T-cell (primary cell): ENCODE results near the gene DNAH14. TPM values are rescaled to one million over a fixed set of nuclear protein-coding genes. Genes with fewer than 3 reads are reported as not detected.
"Not testable (repeated sequence)": the region's sequence is repeated elsewhere in the genome, so short reads cannot be mapped to it uniquely, and the experiment has no call there.

Experiments used
- ATAC-seq, 4 experiments: fragments of 200-7000 bp in 3 of 4; fragments of 150-1000 bp in 1 of 4; cut with Tn5 transposase; replicated peaks in 1 of 4; 1 replicate in 3 of 4; 2 replicates in 1 of 4; pipeline ENCODE4 v1.10.0; 2021; ENCODE audit warnings: moderate library complexity in 3 of 4, mild to moderate bottlenecking in 2 of 4, moderate number of reproducible peaks in 1 of 4
- CTCF ChIA-PET, 2 donors: fragments of 300-600 bp; sonication (Branson Sonifier 250); formaldehyde crosslinking; loops; one replicate each; lab custom pipeline; 2022; ENCODE audit warnings: antibody characterized with exemption in 2 of 2; lab: Charles Lee
- POLR2A ChIA-PET, 2 donors: fragments of 300-600 bp; sonication (Branson Sonifier 250); formaldehyde crosslinking; loops; one replicate each; lab custom pipeline; 2022; ENCODE audit warnings: antibody characterized with exemption in 2 of 2; lab: Charles Lee
- DNase-seq, 35 experiments: peaks; one replicate each; pipeline versions ENCODE4 v3.0.0 to v3.0.0-alpha.2; 2013 to 2023
- H3K27ac ChIP-seq: one replicate; pipeline ENCODE4 v1.5.1; 2013; ENCODE audit warnings: low read length
- H3K27me3 ChIP-seq, 2 experiments: replicated peaks in 1 of 2; 1 replicate in 1 of 2; 2 replicates in 1 of 2; pipeline versions ENCODE4 v1.6.1 to v1.7.0; 2013; ENCODE audit warnings: low read length in 1 of 2, mixed read lengths in 1 of 2; ENCODE audit not compliant: control insufficient read depth in 2 of 2, insufficient read depth in 2 of 2; ENCODE audit errors: extremely low read depth in 1 of 2
- H3K36me3 ChIP-seq, 2 donors: 1 replicate in 1 of 2; 2 replicates in 1 of 2; pipeline versions ENCODE4 v1.6.1 to v1.7.0; 2013; ENCODE audit warnings: low read length in 1 of 2; ENCODE audit not compliant: control insufficient read depth in 2 of 2, insufficient read depth in 1 of 2; ENCODE audit errors: extremely low read depth in 1 of 2
- H3K4me1 ChIP-seq, 2 experiments: 1 replicate in 1 of 2; 2 replicates in 1 of 2; pipeline versions ENCODE4 v1.6.1 to v1.7.0; 2013; ENCODE audit warnings: low read length in 2 of 2, mixed read lengths in 1 of 2; ENCODE audit not compliant: insufficient read depth in 2 of 2, control insufficient read depth in 1 of 2; ENCODE audit errors: extremely low read depth in 1 of 2
- H3K4me3 ChIP-seq, 2 donors: 1 replicate in 1 of 2; 2 replicates in 1 of 2; pipeline versions ENCODE4 v1.5.1 to v1.7.0; 2013; ENCODE audit warnings: mild to moderate bottlenecking in 2 of 2, low read length in 1 of 2, moderate library complexity in 1 of 2; ENCODE audit not compliant: control insufficient read depth in 1 of 2; ENCODE audit errors: extremely low read depth in 1 of 2
- H3K9me3 ChIP-seq: 2 replicates; pipeline ENCODE4 v1.7.0; 2013
- H3K27ac Mint-ChIP-seq, 2 donors: one replicate each; pipeline ENCODE4 v1.8.0; 2020 to 2021; ENCODE audit warnings: mild to moderate bottlenecking in 2 of 2, mixed read lengths in 2 of 2
- H3K27me3 Mint-ChIP-seq, 2 donors: one replicate each; pipeline ENCODE4 v1.8.0; 2021 to 2022; ENCODE audit warnings: mixed read lengths in 2 of 2
- H3K36me3 Mint-ChIP-seq: one replicate; pipeline ENCODE4 v1.8.0; 2021; ENCODE audit warnings: mixed read lengths
- H3K4me1 Mint-ChIP-seq, 3 donors: one replicate each; pipeline ENCODE4 v1.8.0; 2020 to 2022; ENCODE audit warnings: mixed read lengths in 3 of 3, mild to moderate bottlenecking in 1 of 3
- H3K4me3 Mint-ChIP-seq, 3 donors: one replicate each; pipeline ENCODE4 v1.8.0; 2020 to 2022; ENCODE audit warnings: mild to moderate bottlenecking in 3 of 3, mixed read lengths in 3 of 3, moderate library complexity in 3 of 3
- H3K9me3 Mint-ChIP-seq, 3 donors: one replicate each; pipeline ENCODE4 v1.8.0; 2020 to 2022; ENCODE audit warnings: mixed read lengths in 3 of 3
- WGBS: methylation state at CpG from one replicate; pipeline ENCODE4 v1.1.5; 2013; ENCODE audit warnings: missing lambda C conversion rate; ENCODE audit not compliant: insufficient coverage; 5-methylcytosine and 5-hydroxymethylcytosine counted together
- total RNA-seq, 35 experiments: library from RNA in 6 of 35; stranded (reverse) in 6 of 35; fragments of 120-200 nt in 1 of 35; gene quantifications; one replicate each; pipeline versions ENCODE4 v1.2.1 to v1.2.4 and lab custom pipeline; 2013 to 2026

The DNAH14 gene
- total RNA-seq, 5 donors from 2014 or later (not counting 1 experiment from before 2014, with no cell fraction given), result 0.06 to 1.4 (median 0.39) TPM; not detected in 1

- no peak for DNase-seq
Measured at GRCh38 chr1:225026701-225027100, 97.2 kb downstream of the DNAH14 start.

DNA sequence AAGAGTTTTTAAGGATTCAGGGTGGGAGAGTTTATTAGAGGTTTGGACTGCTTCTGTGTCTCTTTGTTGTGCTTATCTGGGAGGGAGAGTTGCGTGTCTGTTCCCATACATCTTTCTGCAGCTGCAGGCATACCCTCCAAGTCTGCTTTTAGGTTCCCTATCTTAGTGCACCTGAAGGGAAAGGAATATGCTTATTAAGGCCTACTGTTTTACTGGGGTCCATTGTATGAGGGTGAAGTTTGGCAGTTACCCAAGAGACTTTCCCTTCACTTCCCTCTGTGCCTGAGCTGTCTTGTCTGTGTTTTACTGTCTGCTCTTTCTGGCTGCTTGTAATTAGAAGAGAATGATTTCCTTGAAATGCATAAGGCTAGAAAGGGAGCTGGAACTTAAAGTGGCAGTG, 107.0 kb downstream of the DNAH14 start:
- H3K4me1 ChIP-seq, ATAC-seq, H3K36me3 ChIP-seq, H3K27me3 Mint-ChIP-seq, H3K4me1 Mint-ChIP-seq, H3K27ac ChIP-seq, DNase-seq, H3K27ac Mint-ChIP-seq, H3K36me3 Mint-ChIP-seq, POLR2A ChIA-PET, H3K27me3 ChIP-seq, H3K9me3 ChIP-seq, H3K4me3 Mint-ChIP-seq, H3K4me3 ChIP-seq, CTCF ChIA-PET, H3K9me3 Mint-ChIP-seq: not testable (repeated sequence)
- no CpG with 5 or more reads among the region's 1 CpG for WGBS

More at GRCh38 chr1:225026701-225027100, 97.2 kb downstream of the DNAH14 start:
- no peak overlapping the region for H3K4me3 Mint-ChIP-seq
- ChIA-PET CTCF (no interaction called here), POLR2A (no interaction called here)
- Histone ChIP-seq H3K9me3 (no peaks in the 10 kb centered on the region), H3K27me3 (no peaks in the 10 kb centered on the region), H3K4me1 (no peaks in the 10 kb centered on the region), H3K4me3 (no peak overlapping the region), H3K27ac (no peak overlapping the region), H3K36me3 (no peaks in the 10 kb centered on the region)
- no peaks in the 10 kb centered on the region for H3K4me1 Mint-ChIP-seq
- H3K36me3 Mint-ChIP-seq, result no peaks in the 10 kb centered on the region
- no peak for ATAC-seq
- H3K27me3 Mint-ChIP-seq, result peaks cover 0 to 8% of the 10 kb centered on the region in 2 donors
- no peaks in the 10 kb centered on the region for H3K9me3 Mint-ChIP-seq
- no peak overlapping the region for H3K27ac Mint-ChIP-seq
- WGBS, result no CpG with 5 or more reads among the region's 1 CpG

DNA sequence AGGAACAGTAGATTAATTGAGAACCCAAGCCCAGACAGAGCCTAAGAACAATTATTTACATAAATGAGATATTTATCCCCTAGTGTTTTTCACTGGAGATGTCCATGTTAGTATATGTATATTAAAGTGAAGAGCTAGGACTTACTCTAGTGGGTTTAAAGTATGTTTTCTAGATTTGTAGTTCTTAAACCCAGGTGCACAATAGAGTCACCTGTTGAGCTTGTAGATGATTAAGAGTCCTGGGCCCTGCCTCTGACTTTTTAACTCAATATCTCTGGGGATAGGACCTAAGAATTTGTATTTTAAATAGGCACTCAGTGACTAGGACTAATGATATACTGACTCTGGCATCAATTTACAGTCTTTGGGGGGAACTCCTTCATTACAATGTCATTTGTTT, 112.8 kb downstream of the DNAH14 start:
- Mint-ChIP-seq H3K27me3 (peaks cover 3% of the 10 kb centered on the region in 2 donors), H3K27ac (no peak overlapping the region), H3K9me3 (no peaks in the 10 kb centered on the region), H3K4me3 (no peak overlapping the region), H3K36me3 (no peaks in the 10 kb centered on the region), H3K4me1 (no peaks in the 10 kb centered on the region)
- Histone ChIP-seq H3K4me3 (no peak overlapping the region), H3K9me3 (no peaks in the 10 kb centered on the region), H3K27me3 (no peaks in the 10 kb centered on the region), H3K36me3 (no peaks in the 10 kb centered on the region), H3K4me1 (no peaks in the 10 kb centered on the region), H3K27ac (no peak overlapping the region)
- ATAC-seq (no peak), DNase-seq (no peak)
- ChIA-PET POLR2A (no interaction called here), CTCF (no interaction called here)

DNA sequence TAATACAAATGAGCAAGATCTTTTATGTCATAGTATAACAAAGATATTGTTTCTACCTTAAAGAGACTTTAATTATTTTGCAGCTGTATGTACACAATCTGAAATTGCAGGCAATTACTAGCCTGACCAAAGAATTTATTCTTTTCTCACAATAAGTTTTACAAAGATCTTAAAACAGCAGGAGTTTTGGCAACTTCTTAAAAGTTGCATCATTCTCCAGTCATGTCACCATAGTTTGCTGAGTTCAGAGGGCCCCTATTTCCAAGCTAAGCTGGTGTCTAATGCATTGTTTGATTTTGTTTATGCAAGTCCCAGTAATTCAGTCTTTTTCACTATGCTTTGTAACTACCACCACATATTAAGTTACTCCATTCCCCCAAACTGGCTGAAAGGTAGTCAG, 114.8 kb downstream of the DNAH14 start:
- Histone ChIP-seq H3K4me3 (no peak overlapping the region), H3K9me3 (no peaks in the 10 kb centered on the region), H3K4me1 (no peaks in the 10 kb centered on the region), H3K27me3 (no peaks in the 10 kb centered on the region), H3K27ac (no peak overlapping the region), H3K36me3 (no peaks in the 10 kb centered on the region)
- ChIA-PET POLR2A (no interaction called here), CTCF (no interaction called here)
- no peaks in the 10 kb centered on the region for H3K9me3 Mint-ChIP-seq
- H3K27me3 Mint-ChIP-seq, result peaks cover 0 to 2% of the 10 kb centered on the region in 2 donors
- ATAC-seq (no peak), DNase-seq (no peak)
- H3K36me3 Mint-ChIP-seq, result no peaks in the 10 kb centered on the region
- no peaks in the 10 kb centered on the region for H3K4me1 Mint-ChIP-seq
- no peak overlapping the region for H3K27ac Mint-ChIP-seq
- H3K4me3 Mint-ChIP-seq, result no peak overlapping the region

GRCh38 chr1:225049594-225049993, 120.1 kb downstream of the DNAH14 start:
- Histone ChIP-seq H3K27me3 (no peaks in the 10 kb centered on the region), H3K9me3 (no peaks in the 10 kb centered on the region), H3K4me1 (no peaks in the 10 kb centered on the region), H3K27ac (no peak overlapping the region), H3K4me3 (no peak overlapping the region), H3K36me3 (no peaks in the 10 kb centered on the region)
- DNase-seq, result no peak
- Mint-ChIP-seq H3K9me3 (no peaks in the 10 kb centered on the region), H3K36me3 (no peaks in the 10 kb centered on the region), H3K27ac (no peak overlapping the region), H3K4me3 (no peak overlapping the region), H3K27me3 (peaks cover 0 to 4% of the 10 kb centered on the region in 2 donors), H3K4me1 (no peaks in the 10 kb centered on the region)
- no CpG with 5 or more reads among the region's 2 CpGs for WGBS
- ChIA-PET POLR2A (no interaction called here), CTCF (interaction anchor here in 1 of 2 donors (0.7 kb wide), 1 partner anchor 17 kb away, joined by 8 read pairs; no protein-coding TSS in a partner anchor)
- ATAC-seq, result no peak

DNA sequence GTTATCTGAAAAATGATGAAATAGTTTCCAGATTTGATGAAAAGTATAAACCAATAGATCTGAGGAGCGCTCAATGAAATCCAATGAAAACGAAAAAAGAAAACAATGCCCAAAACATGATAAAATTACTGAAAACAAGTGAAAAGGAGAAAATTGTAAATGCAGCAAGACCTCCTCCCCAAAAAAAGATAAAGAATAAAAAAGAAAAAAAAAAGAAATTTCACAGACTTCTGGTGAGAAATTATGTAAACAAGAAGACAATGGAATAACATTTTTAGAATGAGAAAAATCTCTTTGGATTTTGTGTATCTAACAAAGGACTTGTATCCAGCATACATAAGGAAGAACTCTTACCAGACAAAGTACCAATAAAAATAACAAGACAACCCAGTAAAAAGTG, 134.2 kb downstream of the DNAH14 start:
- ATAC-seq, result no peak
- H3K4me1 Mint-ChIP-seq, result no peaks in the 10 kb centered on the region
- H3K27ac Mint-ChIP-seq, result no peak overlapping the region
- H3K27me3 ChIP-seq, result peaks cover 0 to 3% of the 10 kb centered on the region in 2 experiments
- DNase-seq, result no peak
- peaks cover 12 to 18% of the 10 kb centered on the region in 2 donors for H3K27me3 Mint-ChIP-seq
- CTCF ChIA-PET, result no interaction called here
- no CpG with 5 or more reads among the region's 2 CpGs for WGBS
- no peaks in the 10 kb centered on the region for H3K4me1 ChIP-seq
- POLR2A ChIA-PET, result no interaction called here
- no peak overlapping the region for H3K27ac ChIP-seq
- H3K4me3 Mint-ChIP-seq, result no peak overlapping the region
- H3K36me3 Mint-ChIP-seq, result no peaks in the 10 kb centered on the region
- no peaks in the 10 kb centered on the region for H3K36me3 ChIP-seq
- H3K9me3 Mint-ChIP-seq, result peaks cover 4 to 13% (median 5%) of the 10 kb centered on the region in 3 donors
- H3K9me3 ChIP-seq, result no peaks in the 10 kb centered on the region
- H3K4me3 ChIP-seq, result no peak overlapping the region

DNA sequence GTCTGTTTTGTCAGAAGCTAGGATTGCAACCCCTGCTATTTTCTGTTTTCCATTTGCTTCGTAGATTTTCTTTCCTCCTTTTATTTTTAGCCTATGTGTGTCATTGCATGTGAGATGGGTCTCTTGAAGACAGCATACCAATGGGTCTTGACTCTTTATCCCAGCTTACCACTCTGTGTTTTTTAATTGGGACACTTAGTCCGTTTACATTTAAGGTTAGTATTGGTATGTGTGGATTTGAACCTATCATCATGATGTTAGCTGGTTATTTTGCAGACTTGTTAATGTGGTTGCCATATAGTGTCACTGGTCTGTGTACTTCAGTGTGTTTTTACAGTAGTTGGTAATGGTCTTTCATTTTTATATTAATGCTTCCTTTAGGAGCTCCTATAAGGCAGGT, 141.5 kb downstream of the DNAH14 start:
- Mint-ChIP-seq H3K9me3 (peaks cover 18 to 34% (median 28%) of the 10 kb centered on the region in 3 donors), H3K4me3 (no peak overlapping the region), H3K27me3 (peaks cover 2 to 4% of the 10 kb centered on the region in 2 donors), H3K4me1 (no peaks in the 10 kb centered on the region), H3K36me3 (no peaks in the 10 kb centered on the region), H3K27ac (no peak overlapping the region)
- CTCF ChIA-PET, result no interaction called here
- Histone ChIP-seq H3K27me3 (peaks cover 0 to 11% of the 10 kb centered on the region in 2 experiments), H3K9me3 (no peaks in the 10 kb centered on the region), H3K4me3 (no peak overlapping the region), H3K4me1 (no peaks in the 10 kb centered on the region), H3K27ac (no peak overlapping the region), H3K36me3 (no peaks in the 10 kb centered on the region)
- WGBS, result no CpG with 5 or more reads among the region's 2 CpGs
- POLR2A ChIA-PET, result no interaction called here
- ATAC-seq, result no peak
- no peak for DNase-seq
